ENCODE results near the gene ARHGEF9. TPM values are rescaled to one million over a fixed set of nuclear protein-coding genes. Genes with fewer than 3 reads are reported as not detected.
A peak's percentile ranks its signal among the peaks of the same experiment; 100 is the strongest.

ARHGEF9 gene
- total RNA-seq, 1 donor from 2014 or later: 28.6 TPM

DNA sequence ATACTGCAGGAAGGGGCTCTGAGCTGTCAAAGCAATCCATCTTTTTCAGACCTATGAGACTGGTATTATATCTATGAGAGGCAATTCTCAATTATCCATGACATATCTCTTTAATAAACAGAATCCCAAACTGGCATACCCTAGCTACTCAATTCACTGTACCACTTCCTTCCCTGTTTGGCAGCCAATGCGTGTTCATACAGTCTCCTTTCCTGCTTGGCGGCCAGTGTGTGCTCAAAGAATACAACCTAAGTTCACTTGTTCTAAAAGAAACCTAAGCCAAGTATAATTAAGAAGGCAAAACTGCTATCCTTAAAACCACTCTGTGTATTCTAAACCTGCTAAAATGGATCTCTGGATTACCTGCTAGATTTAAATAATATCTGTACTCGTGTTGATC lies 38.3 kb downstream of the ARHGEF9 start:
- DNase-seq (ENCODE audit: low spot score in 2 of 2): no peak
- no peak overlapping the region for H3K4me3 ChIP-seq
- peak overlapping the region in 1 of 2 donors; percentile 65 for H3K27ac ChIP-seq
- peaks cover 0 to 8% of the 10 kb centered on the region in 2 donors for H3K4me1 ChIP-seq
- H3K27me3 ChIP-seq: no peaks in the 10 kb centered on the region
- H3K36me3 ChIP-seq: no peaks in the 10 kb centered on the region
- intact Hi-C loops (cut with DNase I): no loop called here
- TF ChIP-seq, protein P1, sequence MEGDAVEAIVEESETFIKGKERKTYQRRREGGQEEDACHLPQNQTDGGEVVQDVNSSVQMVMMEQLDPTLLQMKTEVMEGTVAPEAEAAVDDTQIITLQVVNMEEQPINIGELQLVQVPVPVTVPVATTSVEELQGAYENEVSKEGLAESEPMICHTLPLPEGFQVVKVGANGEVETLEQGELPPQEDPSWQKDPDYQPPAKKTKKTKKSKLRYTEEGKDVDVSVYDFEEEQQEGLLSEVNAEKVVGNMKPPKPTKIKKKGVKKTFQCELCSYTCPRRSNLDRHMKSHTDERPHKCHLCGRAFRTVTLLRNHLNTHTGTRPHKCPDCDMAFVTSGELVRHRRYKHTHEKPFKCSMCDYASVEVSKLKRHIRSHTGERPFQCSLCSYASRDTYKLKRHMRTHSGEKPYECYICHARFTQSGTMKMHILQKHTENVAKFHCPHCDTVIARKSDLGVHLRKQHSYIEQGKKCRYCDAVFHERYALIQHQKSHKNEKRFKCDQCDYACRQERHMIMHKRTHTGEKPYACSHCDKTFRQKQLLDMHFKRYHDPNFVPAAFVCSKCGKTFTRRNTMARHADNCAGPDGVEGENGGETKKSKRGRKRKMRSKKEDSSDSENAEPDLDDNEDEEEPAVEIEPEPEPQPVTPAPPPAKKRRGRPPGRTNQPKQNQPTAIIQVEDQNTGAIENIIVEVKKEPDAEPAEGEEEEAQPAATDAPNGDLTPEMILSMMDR (IDR thresholded peaks at IDR 0.05): no peak
- no peaks in the 10 kb centered on the region for H3K9me3 ChIP-seq

GRCh38 chrX:63746278-63746677 lies 38.7 kb downstream of the ARHGEF9 start:
- TF ChIP-seq, protein P1 (IDR thresholded peaks at IDR 0.05): no peak
- DNase-seq (ENCODE audit: low spot score in 2 of 2): no peak
- no peaks in the 10 kb centered on the region for H3K36me3 ChIP-seq
- H3K27ac ChIP-seq: peak overlapping the region in 1 of 2 donors; percentile 65
- peaks cover 0 to 8% of the 10 kb centered on the region in 2 donors for H3K4me1 ChIP-seq
- intact Hi-C loops (cut with DNase I): no loop called here
- no peak overlapping the region for H3K4me3 ChIP-seq
- H3K9me3 ChIP-seq: no peaks in the 10 kb centered on the region
- no peaks in the 10 kb centered on the region for H3K27me3 ChIP-seq

- no peaks in the 10 kb centered on the region for H3K27me3 ChIP-seq
- intact Hi-C loops (cut with DNase I): no loop called here
- H3K27ac ChIP-seq: no peak overlapping the region
- no peak overlapping the region for H3K4me3 ChIP-seq
- H3K9me3 ChIP-seq: no peaks in the 10 kb centered on the region
- peaks cover 0 to 8% of the 10 kb centered on the region in 2 donors for H3K4me1 ChIP-seq
- TF ChIP-seq, protein P1 (IDR thresholded peaks at IDR 0.05): no peak
- H3K36me3 ChIP-seq: no peaks in the 10 kb centered on the region
- no peak for DNase-seq (ENCODE audit: low spot score in 2 of 2)
These were observed 40.1 kb downstream of the ARHGEF9 start for GRCh38 chrX:63744850-63745394.

DNA sequence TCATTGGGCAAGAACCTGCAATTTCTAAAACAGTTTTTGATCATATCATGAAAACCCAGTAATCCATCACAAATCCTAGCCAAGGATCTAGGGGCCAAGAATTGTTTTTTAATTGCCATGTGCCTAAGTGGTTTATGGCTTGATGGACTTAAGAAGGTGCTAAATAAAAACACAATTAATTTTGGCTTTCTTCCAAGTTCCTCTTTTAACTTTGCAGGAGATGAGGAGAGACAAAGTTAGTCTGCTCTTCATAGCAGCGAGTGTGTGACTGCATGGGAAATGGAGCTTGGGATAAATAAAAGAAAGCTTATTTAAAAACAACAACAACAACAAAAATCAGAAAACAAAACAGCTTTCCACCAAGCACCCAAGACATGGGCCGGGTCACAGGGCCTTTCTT lies 41.4 kb downstream of the ARHGEF9 start:
- Histone ChIP-seq H3K4me3 (no peak overlapping the region), H3K27me3 (no peaks in the 10 kb centered on the region), H3K36me3 (no peaks in the 10 kb centered on the region), H3K9me3 (no peaks in the 10 kb centered on the region), H3K4me1 (peaks cover 0 to 5% of the 10 kb centered on the region in 2 donors), H3K27ac (no peak overlapping the region)
- DNase-seq (ENCODE audit: low spot score in 2 of 2): no peak
- intact Hi-C loops (cut with DNase I): no loop called here
- TF ChIP-seq, protein P1 (IDR thresholded peaks at IDR 0.05): no peak

- intact Hi-C loops (cut with DNase I): no loop called here
- H3K27ac ChIP-seq: no peak overlapping the region
- TF ChIP-seq, protein P1 (IDR thresholded peaks at IDR 0.05): no peak
- H3K4me1 ChIP-seq: peaks cover 0 to 2% of the 10 kb centered on the region in 2 donors
- no peaks in the 10 kb centered on the region for H3K36me3 ChIP-seq
- DNase-seq (ENCODE audit: low spot score in 2 of 2): no peak
- H3K27me3 ChIP-seq: no peaks in the 10 kb centered on the region
- no peak overlapping the region for H3K4me3 ChIP-seq
- H3K9me3 ChIP-seq: no peaks in the 10 kb centered on the region
These were observed 44.6 kb downstream of the ARHGEF9 start for GRCh38 chrX:63740382-63740781.

DNA sequence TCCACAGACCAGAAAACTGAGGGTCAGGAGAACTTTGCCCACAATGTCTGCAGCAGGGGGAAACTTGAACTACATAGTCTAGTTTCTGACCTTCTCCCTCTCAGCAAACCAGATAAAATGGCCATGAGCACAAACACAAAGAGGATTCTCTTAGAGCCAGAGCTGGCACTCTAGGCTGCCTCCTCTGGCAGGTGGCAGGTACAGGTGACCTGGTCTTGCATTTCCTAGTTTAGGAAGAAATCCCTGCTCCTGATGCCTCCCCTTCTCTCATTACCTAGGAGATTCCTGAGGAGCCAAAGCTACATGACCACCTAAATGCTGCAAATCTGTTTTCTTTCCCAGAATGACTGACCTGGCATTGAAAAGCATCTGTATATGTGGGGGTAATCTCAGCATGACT lies 45.1 kb downstream of the ARHGEF9 start:
- intact Hi-C loops (cut with DNase I): no loop called here
- H3K9me3 ChIP-seq: no peaks in the 10 kb centered on the region
- no peak overlapping the region for H3K27ac ChIP-seq
- no peak overlapping the region for H3K4me3 ChIP-seq
- H3K27me3 ChIP-seq: no peaks in the 10 kb centered on the region
- TF ChIP-seq, protein P1 (IDR thresholded peaks at IDR 0.05): no peak
- H3K36me3 ChIP-seq: no peaks in the 10 kb centered on the region
- no peak for DNase-seq (ENCODE audit: low spot score in 2 of 2)
- H3K4me1 ChIP-seq: no peaks in the 10 kb centered on the region
